Skeletal muscle cell (primary cell): ENCODE results near the gene RBM45.

Experiments
- DNase-seq: peaks from one replicate; pipeline ENCODE4 v3.0.0-alpha.2; 2010; ENCODE audit warnings: low read depth
- H3K4me3 ChIP-seq: 2 replicates; pipeline ENCODE4 v1.5.1; 2011; ENCODE audit warnings: low read depth, mild to moderate bottlenecking, control low read depth, low read length, moderate library complexity

RBM45 gene

GRCh38 chr2:178105566-178105965 lies 6.7 kb upstream of the RBM45 start:
- DNase-seq, result no peak
- no peak overlapping the region for H3K4me3 ChIP-seq

- no peak overlapping the region for H3K4me3 ChIP-seq
Measured at GRCh38 chr2:178106053-178106452, 6.2 kb upstream of the RBM45 start.

GRCh38 chr2:178108176-178108575 lies 4.1 kb upstream of the RBM45 start:
- DNase-seq, result no peak
- no peak overlapping the region for H3K4me3 ChIP-seq

More at GRCh38 chr2:178106053-178106452, 6.2 kb upstream of the RBM45 start:
- no peak for DNase-seq

GRCh38 chr2:178109813-178110212 lies 2.4 kb upstream of the RBM45 start:
- DNase-seq, result no peak
- no peak overlapping the region for H3K4me3 ChIP-seq

- H3K4me3 ChIP-seq, result no peak overlapping the region
- DNase-seq, result no peak
Measured at GRCh38 chr2:178110681-178111080, 1.6 kb upstream of the RBM45 start.

- H3K4me3 ChIP-seq, result no peak overlapping the region
- no peak for DNase-seq
Measured at GRCh38 chr2:178111743-178112142, 494 bp upstream of the RBM45 start.

GRCh38 chr2:178114462-178114861 lies 2.2 kb downstream of the RBM45 start:
- no peak overlapping the region for H3K4me3 ChIP-seq
- DNase-seq, result no peak

- no peak overlapping the region for H3K4me3 ChIP-seq
- DNase-seq, result no peak
Measured at GRCh38 chr2:178115271-178115670, 3.0 kb downstream of the RBM45 start.

- no peak overlapping the region for H3K4me3 ChIP-seq
- DNase-seq, result no peak
Measured at GRCh38 chr2:178117725-178118124, 5.5 kb downstream of the RBM45 start.

- no peak overlapping the region for H3K4me3 ChIP-seq
- DNase-seq, result no peak
Measured at GRCh38 chr2:178119179-178119922, 7.1 kb downstream of the RBM45 start.

- H3K4me3 ChIP-seq, result no peak overlapping the region
- no peak for DNase-seq
Measured at GRCh38 chr2:178123163-178123562, 10.9 kb downstream of the RBM45 start.

- H3K4me3 ChIP-seq, result no peak overlapping the region
- no peak for DNase-seq
Measured at GRCh38 chr2:178125125-178125524, 12.9 kb downstream of the RBM45 start.

- DNase-seq, result no peak
- H3K4me3 ChIP-seq, result no peak overlapping the region
Measured at GRCh38 chr2:178125862-178126261, 13.6 kb downstream of the RBM45 start.

- no peak for DNase-seq
- no peak overlapping the region for H3K4me3 ChIP-seq
Measured at GRCh38 chr2:178128836-178129630, 16.8 kb downstream of the RBM45 start.

- no peak for DNase-seq
- H3K4me3 ChIP-seq, result no peak overlapping the region
Measured at GRCh38 chr2:178136321-178137025, 24.2 kb downstream of the RBM45 start.

GRCh38 chr2:178142274-178143065 lies 30.2 kb downstream of the RBM45 start:
- DNase-seq, result peak; percentile 0
- no peak overlapping the region for H3K4me3 ChIP-seq

- H3K4me3 ChIP-seq, result no peak overlapping the region
- no peak for DNase-seq
Measured at GRCh38 chr2:178143481-178143880, 31.2 kb downstream of the RBM45 start.

- no peak overlapping the region for H3K4me3 ChIP-seq
Measured at GRCh38 chr2:178152033-178152432, 39.8 kb downstream of the RBM45 start.

GRCh38 chr2:178152542-178152941 lies 40.3 kb downstream of the RBM45 start:
- H3K4me3 ChIP-seq, result no peak overlapping the region
- DNase-seq, result no peak

More at GRCh38 chr2:178152033-178152432, 39.8 kb downstream of the RBM45 start:
- DNase-seq, result no peak
